AG08395 (cell line): ENCODE data around the gene CCNG2.
"Not testable (repeated sequence)": the region's sequence is repeated elsewhere in the genome, so short reads cannot be mapped to it uniquely, and the experiment has no call there.

Experiments used
- DNase-seq: peaks from one replicate; pipeline ENCODE4 v3.0.0; 2012; ENCODE audit warnings: mixed read lengths, low spot score

The CCNG2 gene

GRCh38 chr4:77156912-77157858, at the start of gene CCNG2:
Gene CCNG2, plus strand, starts transcription at chr4:77157207. Its CDS starts 1,326 bp downstream, at chr4:77158533.
- DNase-seq: peak; percentile 72

DNA sequence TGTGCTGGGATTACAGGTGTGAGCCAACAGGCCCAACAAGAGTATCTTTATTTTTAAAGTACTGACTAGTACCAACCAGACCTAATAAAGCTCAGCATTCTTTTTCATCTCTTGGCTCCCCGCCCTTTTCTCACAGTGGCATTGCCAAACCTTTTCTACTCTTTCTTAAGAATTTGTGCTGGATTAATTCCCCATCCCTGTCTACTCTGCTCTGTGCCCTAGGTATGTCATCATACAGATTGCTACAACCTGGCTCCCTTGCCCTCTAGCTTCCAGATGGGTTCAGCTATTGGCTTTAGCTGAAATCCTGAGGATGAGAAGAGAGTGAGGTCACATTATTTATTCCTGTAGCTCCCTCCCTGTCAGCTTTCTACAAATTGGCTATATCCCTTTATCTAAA, 46.3 kb upstream of the CCNG2 start:
- no peak for DNase-seq

DNA sequence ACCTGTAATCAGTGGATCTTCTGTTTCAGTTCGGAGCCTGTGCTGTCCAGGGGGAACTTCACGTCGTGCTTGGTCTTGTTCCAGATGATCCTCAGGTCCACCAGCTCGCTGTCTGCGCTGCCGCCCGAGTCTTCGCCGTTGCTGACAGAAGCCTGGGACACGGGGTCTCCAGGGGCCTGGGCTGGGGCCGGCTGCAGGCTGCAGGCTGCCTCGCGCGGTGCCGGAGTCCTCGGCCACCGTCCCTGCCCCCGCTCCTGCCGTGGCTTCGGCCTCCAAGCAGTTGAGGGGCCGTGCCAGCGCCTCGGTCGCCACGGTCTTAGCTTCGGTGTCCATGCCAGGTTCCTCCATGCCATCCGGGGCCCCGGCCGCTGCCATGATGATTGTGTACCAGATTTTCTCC, 43.9 kb upstream of the CCNG2 start:
- no peak for DNase-seq

DNA sequence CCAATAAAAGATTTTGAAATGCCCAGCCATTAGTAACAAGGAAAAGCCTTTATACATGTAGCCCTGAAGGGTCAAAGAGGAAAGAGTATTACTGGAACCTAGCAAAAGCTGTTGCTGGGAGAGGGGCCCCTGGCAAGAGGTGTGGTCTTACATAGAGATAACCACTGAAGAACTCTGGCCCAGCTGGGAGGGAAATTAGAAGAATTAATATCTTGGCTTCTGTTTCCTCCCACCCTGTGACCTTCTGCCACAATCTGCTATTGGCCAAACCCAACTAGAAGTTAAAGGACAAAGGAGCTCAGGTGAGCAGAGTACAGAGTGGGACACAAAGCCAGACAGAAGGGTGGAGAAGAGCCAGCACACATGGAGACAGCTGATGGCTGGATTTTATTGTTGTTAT, 39.3 kb upstream of the CCNG2 start:
- no peak for DNase-seq

GRCh38 chr4:77120886-77121508, 36.0 kb upstream of the CCNG2 start:
- DNase-seq: no peak

- no peak for DNase-seq
Observed at GRCh38 chr4:77121736-77122240, 35.2 kb upstream of the CCNG2 start.

DNA sequence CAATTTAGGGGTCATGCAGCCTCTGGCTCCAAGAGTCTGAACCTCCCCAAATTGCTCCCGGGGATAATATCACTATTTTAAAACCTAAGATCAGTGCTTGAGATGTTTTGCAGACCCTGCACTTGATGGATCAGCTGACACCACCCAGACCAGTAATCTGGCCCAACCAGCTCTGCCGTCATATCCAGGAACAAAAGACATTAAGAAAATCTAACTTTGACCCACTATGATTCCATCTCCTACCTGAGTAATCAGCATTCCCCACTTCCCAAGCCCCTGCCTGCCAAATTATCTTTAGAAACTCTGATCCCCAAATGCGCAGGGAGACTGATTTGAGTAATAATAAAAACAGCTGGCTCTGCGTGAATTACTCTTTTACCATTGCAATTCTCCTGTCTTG, 34.4 kb upstream of the CCNG2 start:
- no peak for DNase-seq

DNA sequence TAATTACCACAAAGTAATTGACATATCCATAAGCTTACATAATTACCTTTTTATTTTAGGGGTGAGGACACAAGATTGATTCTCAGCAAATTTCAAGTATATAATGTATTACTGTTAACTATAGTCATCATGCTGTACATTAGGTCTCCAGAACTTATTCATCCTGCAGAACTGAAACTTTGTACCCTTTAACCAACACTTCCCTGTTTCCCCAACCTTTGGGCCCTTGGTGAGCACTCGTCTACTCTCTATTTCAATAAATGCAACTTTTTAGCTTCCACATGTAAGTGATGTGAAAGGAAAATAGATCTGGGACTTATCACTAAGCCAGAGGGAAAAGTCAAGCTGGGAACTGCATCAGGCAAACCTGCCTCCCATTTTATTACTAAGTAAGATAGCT, 33.6 kb upstream of the CCNG2 start:
- DNase-seq: no peak

DNA sequence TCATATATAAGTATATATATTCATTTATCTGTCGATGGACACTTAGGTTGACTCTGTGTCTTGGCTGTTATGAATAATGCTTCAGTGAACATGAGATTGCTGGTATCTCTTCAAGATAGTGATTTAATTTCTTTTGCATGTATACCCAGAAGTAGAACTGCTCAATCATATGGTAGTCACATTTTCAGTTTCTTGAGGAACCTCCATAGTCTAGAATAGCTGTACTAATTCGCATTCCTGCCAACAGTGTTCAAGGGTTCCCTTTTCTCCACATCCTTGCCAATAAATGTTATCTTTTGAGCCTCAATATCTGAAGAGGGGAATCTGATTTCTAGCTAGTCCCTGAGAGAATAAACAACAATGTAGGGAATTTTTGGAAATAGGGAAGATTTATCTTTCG, 32.4 kb upstream of the CCNG2 start:
- no peak for DNase-seq

DNA sequence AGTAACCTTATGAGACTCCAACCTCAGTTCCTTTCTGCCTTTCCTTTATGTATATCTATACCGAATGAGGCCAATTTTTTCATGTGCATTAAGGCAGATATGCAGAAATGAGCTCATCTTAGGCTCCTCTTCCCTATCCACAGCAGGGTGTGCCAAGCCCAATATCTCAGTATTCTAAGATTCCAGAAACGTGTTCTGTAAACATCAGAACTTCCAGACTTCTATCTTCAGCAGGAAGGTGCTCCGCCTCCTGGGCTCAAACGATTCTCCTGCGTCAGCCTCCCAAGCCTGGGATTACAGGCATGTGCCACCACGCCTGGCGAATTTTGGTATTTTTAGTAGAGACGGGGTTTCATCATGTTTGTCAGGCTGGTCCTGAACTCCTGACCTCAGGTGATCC, 31.0 kb upstream of the CCNG2 start:
- DNase-seq: no peak

DNA sequence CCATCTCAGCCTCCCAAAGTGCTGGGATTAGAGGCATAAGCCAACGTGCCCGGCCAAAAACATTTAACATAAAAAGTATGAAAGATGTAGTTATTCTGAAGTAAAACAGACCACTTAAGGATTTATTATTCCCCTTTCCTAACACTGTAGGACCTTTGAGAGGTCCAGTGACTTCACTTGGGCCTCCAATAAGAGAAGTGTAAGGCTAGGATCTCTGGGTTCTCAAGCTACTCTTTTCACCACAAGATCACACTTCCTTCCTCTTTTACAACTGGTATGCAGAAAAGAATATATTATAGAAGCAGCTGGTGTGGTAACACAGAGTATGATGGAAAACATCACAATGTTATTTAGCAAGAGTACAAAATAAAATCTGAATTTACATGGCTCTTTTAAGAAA, 30.2 kb upstream of the CCNG2 start:
- DNase-seq: no peak

- no peak for DNase-seq
Observed at GRCh38 chr4:77127215-77127614, 29.8 kb upstream of the CCNG2 start.

GRCh38 chr4:77127837-77128621, 29.0 kb upstream of the CCNG2 start:
- no peak for DNase-seq

- no peak for DNase-seq
Observed at GRCh38 chr4:77132652-77133312, 24.2 kb upstream of the CCNG2 start.

GRCh38 chr4:77137448-77137847, 19.6 kb upstream of the CCNG2 start:
- DNase-seq: not testable (repeated sequence)

DNA sequence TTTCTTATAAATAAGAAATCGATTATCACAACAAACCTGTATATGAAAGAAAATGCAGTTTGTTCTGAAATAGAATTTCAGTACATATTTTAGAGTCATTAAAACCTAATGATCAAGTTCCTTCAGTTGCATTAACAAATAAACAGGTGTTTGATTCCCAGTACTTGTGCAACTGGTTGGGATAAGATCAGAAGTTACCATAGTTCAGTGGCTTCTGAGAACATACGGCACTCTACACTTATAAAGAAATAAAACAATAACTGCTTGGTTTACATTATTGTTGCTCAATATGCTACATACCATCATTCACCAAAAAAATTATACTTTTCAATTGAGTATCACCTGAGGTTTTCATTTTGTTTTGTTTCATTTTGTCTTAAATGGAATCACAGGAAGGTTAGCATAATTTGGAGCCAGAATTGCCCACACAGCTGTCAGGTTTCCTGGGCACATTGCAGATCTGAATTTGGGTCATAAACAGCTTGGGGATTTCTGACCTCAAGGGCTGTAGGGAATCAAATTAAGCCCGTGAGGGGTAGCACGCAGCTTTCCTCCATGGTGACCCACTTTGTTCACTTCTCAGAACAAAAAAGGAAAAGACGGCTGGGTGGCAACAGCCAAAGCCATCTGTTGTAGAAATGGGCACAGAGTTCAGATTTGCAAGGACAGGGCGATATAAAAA, 14.9 kb upstream of the CCNG2 start:
- DNase-seq: no peak

- no peak for DNase-seq
Observed at GRCh38 chr4:77142646-77143028, 14.4 kb upstream of the CCNG2 start.

GRCh38 chr4:77143091-77143490, 13.9 kb upstream of the CCNG2 start:
- no peak for DNase-seq

- no peak for DNase-seq
Observed at GRCh38 chr4:77145842-77146185, 11.2 kb upstream of the CCNG2 start.

DNA sequence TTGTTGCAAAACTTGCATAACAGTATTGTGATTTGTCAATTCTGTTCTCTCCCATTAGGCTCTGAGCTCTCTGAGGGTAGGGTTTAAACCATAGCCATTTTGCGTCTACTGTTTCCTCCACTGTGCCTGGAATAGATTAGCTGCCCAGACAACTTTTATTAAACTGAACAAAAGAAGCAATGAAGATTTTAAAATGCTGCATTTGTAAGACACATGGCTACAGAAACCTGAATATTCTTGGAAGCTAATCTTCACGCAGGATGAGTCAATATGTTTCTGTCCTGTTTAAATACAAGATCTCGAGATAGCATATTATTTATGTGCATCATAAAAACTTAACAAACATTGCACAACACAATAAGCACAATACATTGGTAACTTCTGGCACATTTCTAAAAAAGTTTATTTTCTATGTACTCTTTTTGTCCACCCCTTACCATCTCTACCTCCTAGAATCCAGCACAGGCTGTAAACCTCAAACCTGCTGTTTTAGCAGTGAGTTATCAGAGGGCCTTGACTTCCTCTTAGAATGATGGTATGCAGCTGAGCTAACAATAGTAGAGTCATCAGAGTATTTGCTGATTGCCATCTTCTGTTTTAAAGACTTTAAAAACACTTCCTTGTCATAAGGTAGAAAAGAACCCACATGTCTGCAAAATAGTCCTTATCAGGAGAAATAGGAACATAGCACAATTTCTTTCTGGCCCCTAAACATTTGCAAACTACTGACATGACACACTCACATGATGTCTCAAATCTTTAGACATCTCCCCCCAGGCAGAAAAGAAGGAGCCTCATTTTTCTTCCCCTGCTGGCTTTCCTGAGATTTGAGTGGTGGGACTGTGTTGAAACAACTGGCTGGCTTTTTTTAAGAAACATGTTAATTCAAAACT, 10.6 kb upstream of the CCNG2 start:
- peak; percentile 25 for DNase-seq
